Right lobe of liver (tissue), 6 donors: Measurements from ENCODE around the gene ARHGAP42. TPM values are rescaled to one million over a fixed set of nuclear protein-coding genes. Genes with fewer than 3 reads are reported as not detected.

Experiments
- ATAC-seq, 4 donors: fragments of 200-7000 bp; cut with Tn5 transposase; one replicate each; pipeline ENCODE4 v1.9.1; 2020; ENCODE audit warnings: mild to moderate bottlenecking in 4 of 4, moderate library complexity in 4 of 4
- DNase-seq, 3 donors: peaks; one replicate each; pipeline ENCODE4 v3.0.0-alpha.2; 2020
- H3K27ac ChIP-seq, 3 donors: fragments of 200-600 bp; one replicate each; pipeline ENCODE4 v1.8.0; 2022
- H3K27me3 ChIP-seq, 2 donors: fragments of 200-600 bp; one replicate each; pipeline ENCODE4 v1.8.0; 2022
- H3K36me3 ChIP-seq, 4 donors: fragments of 200-600 bp; sonication (generic) in 1 of 4; one replicate each; pipeline versions ENCODE4 v1.5.1 to v1.8.0; 2017 to 2022; ENCODE audit warnings: control low read depth in 1 of 4
- H3K4me1 ChIP-seq, 4 donors: fragments of 200-600 bp; sonication (generic) in 1 of 4; one replicate each; pipeline versions ENCODE4 v1.5.1 to v1.8.0; 2017 to 2022; ENCODE audit warnings: control low read depth in 1 of 4
- H3K4me3 ChIP-seq, 3 donors: fragments of 200-600 bp; one replicate each; pipeline ENCODE4 v1.8.0; 2022
- H3K9me3 ChIP-seq, 4 donors: fragments of 200-600 bp; sonication (generic) in 1 of 4; one replicate each; pipeline versions ENCODE4 v1.5.1 to v1.8.0; 2017 to 2022; ENCODE audit warnings: control low read depth in 1 of 4
- POLR2A ChIP-seq: fragments of 450-650 bp; IDR thresholded peaks from one replicate; pipeline ENCODE4 v1.6.1; 2017; ENCODE audit warnings: antibody characterized with exemption, mild to moderate bottlenecking
- WGBS: methylation state at CpG from one replicate; pipeline ENCODE4 v1.1.6; 2018; ENCODE audit warnings: low coverage, low lambda C conversion rate; ENCODE audit not compliant: insufficient coverage; ENCODE audit errors: missing lambda C conversion rate; 5-methylcytosine and 5-hydroxymethylcytosine counted together
- intact Hi-C, 2 donors: fragments of 100-400 bp; cut with DNase I; formaldehyde crosslinking; loops; one replicate each; pipeline versions ENCODE4 v1.11.2 to v1.14.1; 2022
- total RNA-seq, 6 experiments: library from RNA; depleted of rRNA in 2 of 6; stranded (reverse); fragments of >200 nt in 2 of 6; fragmentation: NEBNext Ultra II Directional in 3 of 6; extraction: Animal tissue kit (Norgen Biotek cat#: 25700) in 3 of 6; gene quantifications; one replicate each; pipeline versions ENCODE4 v1.1.0 to v1.2.4, GENCODE V29; 2016 to 2023
- TF ChIP-seq, protein P1 (sequence below), 4 donors: fragments of 200-600 bp in 3 of 4; fragments of 450-650 bp in 1 of 4; IDR thresholded peaks; one replicate each; pipeline versions ENCODE4 v1.5.1 to v1.8.0; 2016 to 2022; ENCODE audit warnings: antibody characterized with exemption in 4 of 4, mild to moderate bottlenecking in 2 of 4
- donor health status: DM: no; HTN: yes; CAD: no.
- donor health status: DM: no; HTN: no; CAD: no.
- donor health status: DM: no; HTN: no; CAD: no.
- donor health status: DM: no; HTN: yes; CAD: no.
- donor health status: DM: no; HTN: yes; CAD: no.

Gene ARHGAP42
- total RNA-seq, 6 experiments from 2014 or later: 8.7 to 15.8 (median 13.1) TPM

DNA sequence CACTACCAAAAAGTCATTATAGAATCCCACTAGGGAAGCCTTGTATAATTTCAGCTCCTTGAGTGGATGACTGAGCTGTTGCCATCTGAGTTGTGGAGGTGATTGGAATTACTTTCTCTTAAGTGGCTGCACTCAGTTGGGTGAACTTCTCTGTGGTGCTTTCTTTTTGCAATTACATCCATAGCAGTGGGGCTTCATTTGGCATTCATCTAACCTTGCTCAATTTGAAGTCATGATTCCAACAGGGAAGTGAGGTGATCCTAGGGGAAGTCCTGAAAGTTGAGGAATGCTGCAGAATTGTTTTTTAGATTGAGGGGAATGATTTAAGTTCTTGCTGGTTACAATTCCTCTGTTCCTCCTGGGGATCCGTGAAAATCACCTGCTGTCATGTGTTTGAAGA is 39.6 kb downstream of the ARHGAP42 start:
- Histone ChIP-seq H3K27ac (no peak overlapping the region), H3K4me1 (no peaks in the 10 kb centered on the region), H3K9me3 (no peaks in the 10 kb centered on the region), H3K36me3 (no peaks in the 10 kb centered on the region), H3K4me3 (no peak overlapping the region), H3K27me3 (no peaks in the 10 kb centered on the region)
- DNase-seq (no peak), ATAC-seq (peak in 1 of 4 donors; percentile 28)
- intact Hi-C loops: no loop called here
- 47% methylated on average over 1 of the region's 1 CpG for WGBS
- TF ChIP-seq, protein P1, sequence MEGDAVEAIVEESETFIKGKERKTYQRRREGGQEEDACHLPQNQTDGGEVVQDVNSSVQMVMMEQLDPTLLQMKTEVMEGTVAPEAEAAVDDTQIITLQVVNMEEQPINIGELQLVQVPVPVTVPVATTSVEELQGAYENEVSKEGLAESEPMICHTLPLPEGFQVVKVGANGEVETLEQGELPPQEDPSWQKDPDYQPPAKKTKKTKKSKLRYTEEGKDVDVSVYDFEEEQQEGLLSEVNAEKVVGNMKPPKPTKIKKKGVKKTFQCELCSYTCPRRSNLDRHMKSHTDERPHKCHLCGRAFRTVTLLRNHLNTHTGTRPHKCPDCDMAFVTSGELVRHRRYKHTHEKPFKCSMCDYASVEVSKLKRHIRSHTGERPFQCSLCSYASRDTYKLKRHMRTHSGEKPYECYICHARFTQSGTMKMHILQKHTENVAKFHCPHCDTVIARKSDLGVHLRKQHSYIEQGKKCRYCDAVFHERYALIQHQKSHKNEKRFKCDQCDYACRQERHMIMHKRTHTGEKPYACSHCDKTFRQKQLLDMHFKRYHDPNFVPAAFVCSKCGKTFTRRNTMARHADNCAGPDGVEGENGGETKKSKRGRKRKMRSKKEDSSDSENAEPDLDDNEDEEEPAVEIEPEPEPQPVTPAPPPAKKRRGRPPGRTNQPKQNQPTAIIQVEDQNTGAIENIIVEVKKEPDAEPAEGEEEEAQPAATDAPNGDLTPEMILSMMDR (IDR thresholded peaks at IDR 0.05): no peak
- TF ChIP-seq POLR2A: no peak

GRCh38 chr11:100727410-100727809 is 40.3 kb downstream of the ARHGAP42 start:
- no peak overlapping the region for H3K4me3 ChIP-seq
- DNase-seq: no peak
- intact Hi-C loops: no loop called here
- no peaks in the 10 kb centered on the region for H3K9me3 ChIP-seq
- no peaks in the 10 kb centered on the region for H3K36me3 ChIP-seq
- 69% methylated on average over 7 of the region's 9 CpGs for WGBS
- H3K4me1 ChIP-seq: no peaks in the 10 kb centered on the region
- ATAC-seq: peak; percentile 62 to 84 (median 76)
- peak overlapping the region in 1 of 3 donors; percentile 10 for H3K27ac ChIP-seq
- TF ChIP-seq, protein P1 (IDR thresholded peaks at IDR 0.05): no peak
- TF ChIP-seq POLR2A: no peak
- H3K27me3 ChIP-seq: no peaks in the 10 kb centered on the region

GRCh38 chr11:100730266-100730665 is 43.2 kb downstream of the ARHGAP42 start:
- no peaks in the 10 kb centered on the region for H3K36me3 ChIP-seq
- H3K9me3 ChIP-seq: no peaks in the 10 kb centered on the region
- DNase-seq: no peak
- no peak overlapping the region for H3K27ac ChIP-seq
- no peaks in the 10 kb centered on the region for H3K27me3 ChIP-seq
- no peak for ATAC-seq
- no peak overlapping the region for H3K4me3 ChIP-seq
- H3K4me1 ChIP-seq: peaks cover 0 to 8% (median 0%) of the 10 kb centered on the region in 4 donors
- intact Hi-C loops: no loop called here
- TF ChIP-seq, protein P1 (IDR thresholded peaks at IDR 0.05): no peak
- TF ChIP-seq POLR2A: no peak
- WGBS: 60% methylated on average over 3 of the region's 3 CpGs

DNA sequence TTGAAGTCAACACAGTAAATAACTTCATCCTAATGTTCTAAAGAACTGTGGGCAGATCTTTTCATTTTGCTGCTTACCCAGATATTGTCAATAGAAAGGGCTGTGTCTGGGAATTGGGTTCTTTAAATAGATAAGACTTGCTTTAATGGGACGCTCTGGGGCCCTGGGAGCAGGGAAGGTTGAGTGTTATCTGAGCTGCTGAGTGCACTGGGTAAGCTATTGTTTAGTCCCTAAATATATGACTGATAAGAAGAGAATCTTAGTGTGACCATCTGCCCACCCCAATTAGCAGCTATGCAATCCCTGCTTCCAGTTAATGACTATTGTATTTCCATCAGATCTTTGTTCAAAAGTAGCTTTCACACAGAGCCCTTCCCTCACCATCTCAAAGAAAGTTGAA is 44.4 kb downstream of the ARHGAP42 start:
- Histone ChIP-seq H3K4me1 (peaks cover 0 to 8% (median 0%) of the 10 kb centered on the region in 4 donors), H3K4me3 (no peak overlapping the region), H3K36me3 (no peaks in the 10 kb centered on the region), H3K9me3 (no peaks in the 10 kb centered on the region), H3K27me3 (no peaks in the 10 kb centered on the region), H3K27ac (no peak overlapping the region)
- no peak for TF ChIP-seq POLR2A
- TF ChIP-seq, protein P1 (IDR thresholded peaks at IDR 0.05): no peak
- WGBS: 70% methylated on average over 1 of the region's 1 CpG
- ATAC-seq: no peak
- DNase-seq: no peak
- intact Hi-C loops: no loop called here

DNA sequence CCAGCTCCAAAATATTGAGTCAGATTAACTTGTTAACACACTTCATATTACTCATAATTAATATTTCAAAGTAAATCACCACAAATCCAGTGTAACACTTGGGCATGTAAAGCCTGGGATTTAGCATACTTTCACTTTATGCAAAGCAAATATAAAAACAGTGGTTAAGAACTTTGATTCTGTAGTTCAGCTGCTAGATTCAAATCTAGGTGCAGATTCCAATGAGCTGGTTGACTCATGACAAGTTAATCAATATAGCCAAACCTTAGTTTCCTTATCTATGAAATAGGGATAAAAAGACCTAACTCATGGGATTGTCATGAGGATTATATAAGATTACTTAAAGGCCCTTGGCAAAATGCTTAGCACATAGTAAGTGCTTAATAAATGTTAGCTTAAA is 45.9 kb downstream of the ARHGAP42 start:
- TF ChIP-seq, protein P1 (IDR thresholded peaks at IDR 0.05): no peak
- no peak for TF ChIP-seq POLR2A
- no peaks in the 10 kb centered on the region for H3K36me3 ChIP-seq
- DNase-seq (no peak), ATAC-seq (peak; percentile 65 to 88 (median 70))
- no peaks in the 10 kb centered on the region for H3K27me3 ChIP-seq
- H3K4me3 ChIP-seq: no peak overlapping the region
- H3K9me3 ChIP-seq: no peaks in the 10 kb centered on the region
- H3K27ac ChIP-seq: no peak overlapping the region
- intact Hi-C loops: no loop called here
- H3K4me1 ChIP-seq: peaks cover 0 to 8% (median 0%) of the 10 kb centered on the region in 4 donors
